ENCODE measurements around the gene TMCC1.
"Not testable (repeated sequence)": the region's sequence is repeated elsewhere in the genome, so short reads cannot be mapped to it uniquely, and the experiment has no call there.

GRCh38 chr3:129831942-129832341 lies 61.6 kb downstream of the TMCC1 start:
- TF ChIP-seq TARDBP (IDR thresholded peaks at IDR 0.05); L3MBTL2 (conservative IDR thresholded peaks at IDR 0.05); BHLHE40 (IDR thresholded peaks at IDR 0.05; ENCODE audit: borderline replicate concordance); FOXM1 (IDR thresholded peaks at IDR 0.05; ENCODE audit: borderline replicate concordance); PKNOX1 (IDR thresholded peaks at IDR 0.05): not testable (repeated sequence)
